GM19467 (cell line): ENCODE measurements around the gene ADARB2.

ENCODE experiments used
- ATAC-seq: cut with Tn5 transposase; IDR thresholded peaks from one replicate; pipeline ENCODE4 v1.9.1; 2021; ENCODE audit warnings: mild to moderate bottlenecking, moderate library complexity; ENCODE audit not compliant: unreplicated experiment

The ADARB2 gene

GRCh38 chr10:1301143-1301542, 436.2 kb downstream of the ADARB2 start:
- ATAC-seq: no peak

DNA sequence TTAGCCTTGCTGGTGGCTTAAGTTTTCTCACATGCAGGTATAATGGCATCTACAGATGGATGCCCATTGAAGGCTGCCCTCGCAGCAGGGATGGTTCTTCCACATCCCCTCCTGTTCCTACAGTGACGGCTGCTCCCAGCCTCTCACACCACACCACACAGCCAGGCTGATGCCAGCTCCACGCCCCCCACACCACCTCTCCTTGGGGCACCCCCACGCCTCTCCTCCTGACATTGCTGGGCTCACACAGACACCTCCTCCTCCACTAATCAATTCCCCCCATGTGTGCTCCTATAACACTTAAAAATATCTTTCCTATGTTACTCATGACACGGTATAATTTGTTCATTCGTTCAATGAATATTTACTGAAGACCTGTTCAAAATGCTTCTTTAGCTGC, 437.1 kb downstream of the ADARB2 start:
- ATAC-seq: no peak

DNA sequence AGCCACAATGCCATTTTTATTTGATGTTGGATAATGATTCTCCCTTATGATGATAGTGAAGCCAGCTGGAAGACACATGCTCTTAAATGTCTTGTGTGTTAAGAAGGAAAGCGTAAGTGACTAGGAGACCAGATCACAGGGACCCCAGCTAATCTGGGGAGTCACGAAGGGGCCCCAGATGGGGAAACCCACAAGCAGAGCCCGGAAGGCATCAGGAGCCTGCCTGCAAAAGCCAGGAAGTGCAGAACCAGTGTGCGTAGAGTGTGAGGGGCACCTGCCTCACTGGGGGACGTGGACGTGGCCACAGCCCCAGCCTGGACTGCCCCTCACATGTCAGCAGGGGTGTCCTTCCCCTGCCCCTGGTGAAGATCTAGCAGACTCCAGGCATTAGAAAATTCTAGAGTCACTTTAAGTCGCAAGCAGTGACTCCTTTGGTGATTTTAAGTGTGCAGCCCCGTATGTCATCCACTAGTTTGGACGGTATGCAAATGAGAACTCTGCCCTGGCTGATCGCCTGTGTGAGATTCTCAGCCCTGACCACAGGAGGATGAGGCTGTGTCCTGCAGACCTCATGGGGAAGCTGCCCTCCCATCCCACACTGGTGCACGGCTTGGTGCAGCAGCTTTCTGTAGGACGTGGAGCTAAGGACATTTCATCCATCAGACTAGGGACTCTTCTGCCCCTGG, 438.1 kb downstream of the ADARB2 start:
- no peak for ATAC-seq

DNA sequence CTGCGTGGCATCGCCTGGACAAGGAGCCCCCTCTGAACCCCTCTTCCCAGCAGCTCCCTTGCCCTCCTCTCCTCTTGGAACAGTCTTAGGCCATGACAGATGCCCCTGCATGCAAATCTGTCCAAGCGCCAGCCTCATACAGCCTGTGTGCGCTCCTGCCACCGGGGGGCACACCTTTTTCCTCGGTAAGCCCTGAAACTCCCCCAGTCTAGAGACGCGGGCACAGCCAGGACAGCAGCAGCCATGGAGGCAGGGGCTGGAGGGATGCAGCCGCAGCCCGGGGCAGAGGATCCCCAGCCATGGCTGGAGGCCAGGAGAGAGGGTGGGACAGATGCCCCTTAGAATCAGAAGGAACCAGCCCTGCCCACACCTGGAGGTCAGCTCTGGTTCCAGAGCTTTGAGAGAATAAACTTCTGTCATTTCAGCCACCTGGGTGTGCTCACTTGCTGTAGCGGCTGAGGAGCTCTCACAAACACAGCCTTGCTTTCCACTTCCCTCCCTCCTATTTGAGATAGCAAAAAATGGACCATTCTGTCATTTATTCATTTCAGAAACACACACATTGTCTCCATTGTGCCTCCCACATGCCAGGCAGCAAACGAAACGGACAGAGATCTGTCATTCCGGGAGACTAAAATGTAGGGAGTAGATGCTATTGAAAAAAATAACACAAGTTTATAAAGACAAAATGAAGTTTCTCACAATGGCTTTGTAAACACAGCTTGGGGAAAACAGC, 439.6 kb downstream of the ADARB2 start:
- no peak for ATAC-seq

GRCh38 chr10:1295756-1296480, 441.4 kb downstream of the ADARB2 start:
- no peak for ATAC-seq

DNA sequence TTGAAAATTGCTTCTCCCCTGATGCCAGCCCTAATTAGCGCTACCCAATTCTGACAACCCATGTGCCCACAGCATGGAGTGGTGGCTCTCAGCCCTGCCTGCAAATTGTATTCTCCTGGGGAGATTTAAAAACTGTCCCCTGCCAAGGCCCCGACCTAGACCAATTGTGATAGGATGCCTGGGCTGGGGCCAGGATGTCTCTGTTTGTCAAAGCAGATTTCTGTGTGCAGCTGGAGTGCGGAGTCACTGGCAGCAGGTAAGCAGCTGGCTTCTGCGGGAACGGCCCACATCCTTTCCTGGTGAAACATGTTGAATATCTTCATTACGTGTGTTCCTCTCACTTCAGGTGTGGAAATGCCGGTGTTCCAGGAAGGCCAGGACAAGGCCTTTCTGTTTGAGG, 442.6 kb downstream of the ADARB2 start:
- no peak for ATAC-seq

DNA sequence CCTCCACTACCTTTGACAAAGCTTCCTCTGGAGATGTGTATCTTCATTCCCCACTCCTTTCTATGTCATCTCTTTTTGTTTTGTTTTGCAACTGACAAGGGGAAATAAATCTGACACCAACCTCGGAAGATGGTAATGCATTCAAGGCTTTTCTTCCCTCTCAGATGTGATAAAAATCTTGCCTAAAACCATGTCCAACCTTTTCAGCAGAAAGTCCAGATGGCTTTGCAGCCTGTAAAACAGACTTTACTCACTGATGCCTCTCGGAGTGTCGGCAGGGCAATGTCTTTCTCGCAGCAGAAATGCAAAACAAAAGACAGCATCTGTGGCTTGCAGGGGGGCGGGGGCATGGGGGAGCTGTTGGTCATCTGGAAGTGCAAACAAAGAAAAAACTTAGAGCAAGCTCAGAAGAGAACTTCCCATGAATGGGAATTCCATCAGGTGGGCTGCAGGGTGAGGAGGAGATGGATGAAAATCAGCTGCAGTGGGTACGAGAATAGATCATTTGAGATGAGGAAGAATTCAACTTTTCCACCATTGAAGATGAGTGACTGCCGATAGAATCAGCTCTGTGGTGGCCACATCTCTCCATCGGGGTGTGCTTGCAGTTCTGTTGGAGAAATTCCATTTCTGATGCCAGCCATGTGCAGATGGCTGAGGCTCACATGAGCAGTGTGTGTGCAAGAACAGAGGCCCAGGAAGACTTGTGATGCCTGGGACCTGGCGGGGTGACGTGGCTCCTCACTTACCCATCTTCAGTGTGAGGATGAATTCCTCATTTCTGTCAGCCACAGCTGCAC, 443.5 kb downstream of the ADARB2 start:
- ATAC-seq: no peak

DNA sequence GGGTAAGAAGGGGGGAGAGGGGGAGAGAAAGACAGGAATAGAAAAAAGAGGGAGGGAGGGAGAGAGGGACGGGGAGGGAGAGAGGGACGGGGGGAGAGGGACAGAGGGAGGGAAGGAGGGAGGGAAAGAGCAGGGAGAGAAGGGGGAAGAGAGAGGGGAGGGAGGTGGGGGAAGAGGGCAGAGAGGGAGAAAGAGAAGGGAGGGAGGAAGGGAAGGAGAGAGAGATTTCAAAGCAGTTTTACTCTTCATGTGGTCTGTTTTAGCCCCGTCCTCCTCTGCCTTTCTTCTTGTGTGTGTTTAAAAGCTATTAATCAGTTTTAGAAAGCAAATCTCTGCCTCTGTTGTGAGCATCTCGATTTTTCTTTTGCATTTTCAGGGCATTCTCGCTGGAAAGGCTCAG, 444.2 kb downstream of the ADARB2 start:
- no peak for ATAC-seq

DNA sequence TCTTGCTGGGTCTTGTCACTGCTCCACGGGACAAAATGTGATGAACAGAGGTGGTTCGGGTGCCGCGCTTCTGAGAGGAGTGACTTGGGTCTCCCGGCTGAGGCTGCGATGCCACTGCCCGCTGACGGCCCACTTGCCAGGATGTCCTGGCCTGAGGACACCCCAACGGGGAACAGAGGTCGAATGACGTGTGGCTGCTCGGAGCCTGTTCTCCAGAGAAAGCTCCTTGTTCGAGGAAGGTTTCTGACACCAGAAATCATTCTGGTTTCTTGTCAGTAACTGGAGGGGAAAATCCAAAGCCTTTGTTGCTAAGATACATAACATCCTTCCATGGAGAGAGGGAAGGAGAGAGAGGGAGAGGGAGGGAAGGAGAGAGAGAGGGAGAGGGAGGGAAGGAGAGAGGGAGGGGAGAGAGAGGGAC, 444.7 kb downstream of the ADARB2 start:
- no peak for ATAC-seq

DNA sequence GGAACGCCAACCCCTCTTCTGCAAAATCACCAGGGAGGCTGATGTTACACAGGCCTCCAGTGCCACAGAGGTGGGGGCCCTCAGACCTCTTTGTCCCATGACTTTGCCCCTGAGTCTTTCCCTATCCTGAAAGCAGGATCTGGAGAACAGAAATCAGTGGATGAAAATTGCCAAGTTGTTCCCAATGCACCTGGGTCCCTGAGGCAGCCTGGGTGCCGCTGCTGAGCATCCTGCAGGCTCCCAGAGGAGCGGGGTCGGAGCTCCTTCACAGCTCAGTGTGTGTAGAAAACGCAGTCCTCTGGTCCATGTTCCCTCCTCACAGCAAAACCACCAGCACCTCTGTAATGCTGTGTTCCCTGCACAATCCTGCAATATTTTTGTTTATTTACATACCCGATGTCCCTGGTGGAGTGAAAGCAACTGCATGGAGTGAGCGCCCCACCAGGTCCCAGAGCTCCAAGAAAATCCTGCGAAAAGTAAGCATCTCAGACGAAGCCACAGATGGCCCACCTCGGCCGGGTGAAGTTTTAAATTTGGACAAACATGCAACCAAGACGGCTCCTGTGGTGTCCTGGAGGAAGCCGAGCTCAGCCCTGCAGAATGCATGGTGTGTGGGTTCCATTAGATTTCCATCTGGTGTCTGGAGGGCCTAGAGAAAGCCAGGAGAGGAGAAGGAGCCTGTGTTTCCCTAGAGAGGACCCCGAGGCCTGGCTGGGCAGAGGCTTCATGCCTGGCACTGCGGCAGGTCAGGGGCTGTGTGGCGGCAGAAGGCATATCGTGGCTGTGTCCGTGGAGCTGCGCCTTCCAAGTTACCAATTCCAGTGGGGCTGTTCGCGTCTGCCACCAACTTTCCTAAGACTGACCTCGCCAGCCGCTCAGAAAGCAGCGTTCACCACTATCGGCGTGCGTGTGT, 445.9 kb downstream of the ADARB2 start:
- ATAC-seq: no peak

GRCh38 chr10:1290071-1290471, 447.3 kb downstream of the ADARB2 start:
- no peak for ATAC-seq

DNA sequence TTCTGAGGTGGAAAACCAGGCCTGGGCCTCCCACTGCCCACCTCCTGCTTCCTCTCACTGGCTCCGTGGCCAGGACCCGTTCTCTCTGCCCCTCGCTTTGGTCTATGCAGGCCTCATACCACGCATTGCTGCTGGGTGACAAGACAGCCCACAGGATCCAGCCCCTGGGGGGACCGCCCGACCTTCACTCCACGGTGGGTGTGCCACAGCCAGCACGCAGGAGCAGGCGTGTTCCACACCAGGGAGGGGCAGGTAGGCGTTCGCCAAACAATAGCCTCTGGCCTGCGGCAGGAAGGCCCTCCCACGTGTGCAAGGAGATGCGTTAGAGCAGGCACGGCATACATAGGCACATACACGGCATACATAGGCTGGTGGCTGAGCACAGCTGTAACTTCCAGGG, 447.7 kb downstream of the ADARB2 start:
- ATAC-seq: no peak

DNA sequence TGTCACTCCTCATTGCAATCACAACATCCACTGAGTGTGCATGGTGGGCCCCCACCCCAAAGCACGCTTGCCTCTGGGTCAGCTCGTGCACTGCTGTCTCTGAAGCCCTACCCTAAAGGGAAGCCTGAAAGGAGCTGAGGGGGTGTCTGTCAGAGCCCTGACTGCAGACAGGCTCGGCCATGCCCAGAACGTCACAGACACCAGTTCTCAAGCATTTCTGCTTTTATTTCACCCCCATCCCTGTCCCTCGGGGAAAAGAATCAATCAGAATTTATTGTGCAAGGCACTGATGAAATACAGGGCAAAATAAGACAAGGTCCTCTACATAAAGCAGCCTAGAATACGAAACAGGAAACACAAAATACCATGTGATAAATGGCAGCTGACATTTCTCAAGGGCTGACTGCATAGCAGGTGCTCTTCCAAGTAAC, 449.3 kb downstream of the ADARB2 start:
- ATAC-seq: no peak

DNA sequence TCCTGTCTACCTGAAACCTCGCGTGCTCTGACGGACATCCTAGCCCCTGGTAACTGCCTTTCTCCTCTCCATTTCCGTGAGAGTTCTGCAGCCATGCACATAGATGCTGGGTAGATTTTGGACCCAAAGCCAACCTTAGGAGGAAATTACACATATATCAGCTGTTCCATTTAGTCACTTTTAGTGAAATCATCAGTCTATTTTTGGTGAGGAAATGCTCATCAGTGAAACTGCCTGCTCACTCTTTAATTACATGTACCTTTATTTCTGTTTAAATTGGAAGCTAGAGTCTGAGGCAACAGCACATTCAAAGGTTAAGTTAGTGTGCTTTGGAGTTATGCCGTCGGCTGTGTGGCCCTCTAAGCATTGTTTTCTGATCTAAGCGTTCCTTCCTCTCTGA, 449.8 kb downstream of the ADARB2 start:
- no peak for ATAC-seq

- ATAC-seq: no peak
These were observed 453.2 kb downstream of the ADARB2 start for GRCh38 chr10:1284076-1284475.

DNA sequence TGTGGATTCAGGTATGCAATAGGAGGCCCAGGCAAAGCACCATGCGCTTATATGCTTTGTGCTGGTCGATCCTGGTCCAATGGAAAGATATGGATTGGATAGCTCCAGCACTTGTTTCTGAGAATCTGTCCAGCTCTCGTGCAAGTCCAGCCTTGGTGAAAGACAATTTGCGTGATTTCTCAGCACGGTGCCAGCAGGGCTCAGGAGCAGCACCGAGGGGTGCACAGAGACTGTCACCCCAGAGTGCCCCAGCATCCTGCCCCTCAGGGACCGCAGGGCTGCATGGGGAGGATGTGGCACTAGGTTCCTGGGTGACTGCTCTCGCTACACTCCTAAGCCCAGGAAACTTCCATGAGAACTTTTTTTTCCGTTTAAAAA, 455.9 kb downstream of the ADARB2 start:
- ATAC-seq: no peak

DNA sequence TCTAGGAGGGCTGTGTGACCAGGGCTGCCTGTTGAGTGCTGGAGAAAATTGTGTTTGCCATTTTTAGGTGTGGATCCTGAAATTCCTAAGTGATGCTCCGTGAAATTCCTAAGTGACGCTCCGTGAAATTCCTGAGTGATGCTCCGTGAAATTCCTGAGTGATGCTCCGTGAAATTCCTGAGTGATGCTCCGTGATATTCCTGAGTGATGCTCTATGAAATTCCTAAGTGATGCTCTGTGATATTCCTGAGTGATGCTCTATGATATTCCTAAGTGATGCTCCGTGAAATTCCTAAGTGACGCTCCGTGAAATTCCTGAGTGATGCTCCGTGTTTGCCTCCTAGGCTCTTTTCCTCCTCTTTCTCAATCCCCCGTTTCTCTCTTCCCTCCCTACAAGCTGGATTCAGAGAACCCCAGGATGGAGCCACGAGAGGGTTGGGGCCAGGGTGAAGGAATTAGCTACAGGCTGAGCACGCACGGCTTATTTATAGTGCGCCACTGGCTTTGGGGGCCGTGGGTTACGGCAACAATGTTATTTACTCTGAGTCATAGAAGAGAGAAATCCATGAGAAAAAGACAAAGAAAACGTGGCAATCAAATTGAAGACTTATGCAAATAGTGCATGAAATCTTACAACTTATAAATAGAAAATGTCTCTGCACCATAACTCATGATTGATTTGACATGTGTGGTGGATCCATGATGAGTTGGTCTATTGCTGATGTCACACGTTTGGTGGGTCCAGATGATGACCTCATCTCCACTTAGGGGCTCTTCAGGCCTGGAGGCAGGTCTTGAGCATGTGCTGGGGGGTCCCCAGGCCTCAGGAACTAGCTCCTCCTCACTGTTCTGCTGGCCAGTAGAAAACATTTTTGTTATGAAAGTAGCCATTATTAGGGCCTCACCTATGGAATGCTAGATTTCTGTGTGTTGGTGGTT, 456.6 kb downstream of the ADARB2 start:
- ATAC-seq: no peak

DNA sequence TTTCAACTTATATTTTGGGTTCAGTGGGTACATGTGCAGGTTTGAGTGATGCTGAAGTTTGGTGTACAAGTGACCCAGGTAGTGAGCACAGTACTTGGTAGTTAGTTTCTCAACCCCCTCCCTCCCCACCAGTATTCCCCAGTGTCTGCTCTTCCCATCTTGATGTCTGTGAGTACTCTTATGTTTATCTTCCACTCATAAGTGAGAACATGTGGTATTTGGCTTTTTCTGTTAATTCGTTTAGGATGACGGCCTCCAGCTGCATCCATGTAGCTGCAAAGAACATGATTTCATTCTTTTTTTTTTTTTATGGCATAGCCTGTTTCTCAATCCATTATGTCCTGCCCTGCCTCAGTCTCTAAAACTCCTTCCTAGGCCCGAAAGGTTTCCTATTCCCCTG, 459.0 kb downstream of the ADARB2 start:
- no peak for ATAC-seq
